Keratinocyte (primary cell): Measurements from ENCODE around the gene IFNB1. TPM values are rescaled to one million over a fixed set of nuclear protein-coding genes. Genes with fewer than 3 reads are reported as not detected.

ENCODE experiments used
- DNase-seq: peaks from one replicate; pipeline ENCODE4 v3.0.0-alpha.2; 2011; ENCODE audit warnings: low read depth, missing footprints, low spot score
- FAIRE-seq: peaks from 2 replicates; lab custom pipeline; 2011; peaks lifted over from hg19 to GRCh38; lab: Jason Lieb, UNC
- H2AFZ ChIP-seq: 2 replicates; pipeline ENCODE4 v1.6.0; 2012; ENCODE audit warnings: low read length, control low read depth, inconsistent platforms; ENCODE audit not compliant: control insufficient read depth
- H3K27ac ChIP-seq: 2 replicates; pipeline ENCODE4 v1.5.1; 2011; ENCODE audit warnings: low read length; ENCODE audit not compliant: control insufficient read depth, insufficient read depth
- H3K27me3 ChIP-seq: 3 replicates; pipeline ENCODE4 v1.6.0; 2011; ENCODE audit warnings: low read length; ENCODE audit not compliant: control insufficient read depth, insufficient read depth; ENCODE audit errors: extremely low read depth
- H3K36me3 ChIP-seq, 2 experiments: 2 replicates in 1 of 2; 3 replicates in 1 of 2; pipeline ENCODE4 v1.5.1; 2011; ENCODE audit warnings: low read length in 2 of 2, mild to moderate bottlenecking in 1 of 2; ENCODE audit not compliant: control insufficient read depth in 2 of 2, insufficient read depth in 2 of 2; ENCODE audit errors: extremely low read depth in 1 of 2
- H3K4me1 ChIP-seq: 3 replicates; pipeline ENCODE4 v1.5.1; 2011; ENCODE audit warnings: low read length; ENCODE audit not compliant: control insufficient read depth, insufficient read depth; ENCODE audit errors: extremely low read depth
- H3K4me2 ChIP-seq: 3 replicates; pipeline ENCODE4 v1.6.0; 2011; ENCODE audit warnings: low read depth, low read length; ENCODE audit not compliant: control insufficient read depth, insufficient read depth; ENCODE audit errors: extremely low read depth
- H3K4me3 ChIP-seq, 3 experiments: fragments of 200-600 bp in 1 of 3; sonication (generic) in 1 of 3; 2 replicates in 2 of 3; 3 replicates in 1 of 3; pipeline ENCODE4 v1.5.1; 2011 to 2016; ENCODE audit warnings: low read length in 3 of 3, mild to moderate bottlenecking in 3 of 3, control low read depth in 2 of 3, inconsistent platforms in 1 of 3, low read depth in 1 of 3, mixed read lengths in 1 of 3, mixed run types in 1 of 3, moderate library complexity in 1 of 3; ENCODE audit not compliant: control insufficient read depth in 2 of 3, insufficient read depth in 2 of 3; ENCODE audit errors: extremely low read depth in 1 of 3
- H3K79me2 ChIP-seq: 2 replicates; pipeline ENCODE4 v1.6.0; 2012; ENCODE audit warnings: low read length; ENCODE audit not compliant: control insufficient read depth, insufficient read depth
- H3K9ac ChIP-seq: 3 replicates; pipeline ENCODE4 v1.6.0; 2011; ENCODE audit warnings: low read length; ENCODE audit not compliant: control insufficient read depth, insufficient read depth; ENCODE audit errors: extremely low read depth
- H3K9me1 ChIP-seq: 3 replicates; pipeline ENCODE4 v1.6.0; 2011; ENCODE audit warnings: low read length; ENCODE audit not compliant: control insufficient read depth, insufficient read depth; ENCODE audit errors: extremely low read depth
- H3K9me3 ChIP-seq: 2 replicates; pipeline ENCODE4 v1.5.1; 2012; ENCODE audit warnings: low read depth, low read length; ENCODE audit not compliant: control insufficient read depth
- H4K20me1 ChIP-seq: 3 replicates; pipeline ENCODE4 v1.6.0; 2011; ENCODE audit warnings: low read length; ENCODE audit not compliant: control insufficient read depth, insufficient read depth; ENCODE audit errors: extremely low read depth
- CTCF ChIP-seq, 3 experiments: IDR thresholded peaks in 1 of 3; conservative IDR thresholded peaks in 1 of 3; optimal IDR thresholded peaks in 1 of 3; 2 replicates in 2 of 3; 3 replicates in 1 of 3; pipeline versions ENCODE3 to v1.5.1; 2011; ENCODE audit warnings: low read length in 3 of 3, mild to moderate bottlenecking in 3 of 3, moderate library complexity in 2 of 3, control low read depth in 1 of 3, inconsistent platforms in 1 of 3; ENCODE audit not compliant: insufficient read depth in 2 of 3; ENCODE audit errors: extremely low read depth in 1 of 3
- EZH2 ChIP-seq: IDR thresholded peaks from one replicate; pipeline ENCODE4 v1.6.1; 2012; ENCODE audit warnings: inconsistent platforms, mild to moderate bottlenecking, low read length, moderate library complexity
- dilution Hi-C: fragments of 300-500 bp; cut with MboI; formaldehyde crosslinking; loops from one replicate; pipeline ENCODE4 v1.7.0; 2020; ENCODE audit warnings: low sequenced_read_pairs; ENCODE audit not compliant: extremely low pct_ligation_motif_present
- polyA plus RNA-seq, 5 experiments: library from polyadenylated mRNA; depleted of rRNA in 3 of 5; stranded (reverse) in 3 of 5; stranded (forward) in 1 of 5; unstranded in 1 of 5; fragments of >200 nt; gene quantifications; 1 replicate in 1 of 5; 2 replicates in 3 of 5; 3 replicates in 1 of 5; pipeline versions ENCODE4 v1.2.1 to v1.2.3, GENCODE V29; 2011 to 2012; ENCODE audit warnings: missing spikeins in 2 of 5, low read depth in 1 of 5, low replicate concordance in 1 of 5
- small RNA-seq, 3 experiments: library from RNA; depleted of rRNA; stranded (forward); fragments of <200 nt; gene quantifications; one replicate each; pipeline ENCODE3, GENCODE V24; 2012; ENCODE audit warnings: low read depth in 3 of 3, low replicate concordance in 1 of 3; ENCODE audit not compliant: insufficient read length in 3 of 3

Gene IFNB1
- polyA plus RNA-seq, 1 donor (not counting 4 experiments of a cell fraction or from before 2014, with no cell fraction given): 0.07 TPM

- Histone ChIP-seq H3K4me3 (no peak overlapping the region), H3K4me1 (peaks cover 8% of the 10 kb centered on the region), H3K9me3 (no peaks in the 10 kb centered on the region), H3K36me3 (peaks cover 0 to 3% of the 10 kb centered on the region in 2 experiments), H2AFZ (no peak overlapping the region), H4K20me1 (no peaks in the 10 kb centered on the region), H3K9ac (no peak overlapping the region), H3K27me3 (no peaks in the 10 kb centered on the region), H3K27ac (no peak overlapping the region), H3K79me2 (no peaks in the 10 kb centered on the region), H3K4me2 (no peak overlapping the region), H3K9me1 (no peaks in the 10 kb centered on the region)
- TF ChIP-seq CTCF (optimal IDR thresholded peaks at IDR 0.05 in 1 of 3, IDR thresholded peaks at IDR 0.05 in 1 of 3, conservative IDR thresholded peaks at IDR 0.05 in 1 of 3; ENCODE audit: extremely low read depth in 1 of 3, insufficient read depth in 2 of 3, low read length in 3 of 3): no peak
- TF ChIP-seq EZH2: no peak
- no peak for FAIRE-seq
- dilution Hi-C loops: no loop called here
- no peak for DNase-seq
Observed at GRCh38 chr9:21028466-21028865, 49.3 kb downstream of the IFNB1 start.

- no peak overlapping the region for H3K9ac ChIP-seq
- peaks cover 0 to 3% of the 10 kb centered on the region in 2 experiments for H3K36me3 ChIP-seq
- no peaks in the 10 kb centered on the region for H3K9me3 ChIP-seq
- TF ChIP-seq EZH2 (no peak), CTCF (optimal IDR thresholded peaks at IDR 0.05 in 1 of 3, IDR thresholded peaks at IDR 0.05 in 1 of 3, conservative IDR thresholded peaks at IDR 0.05 in 1 of 3; ENCODE audit: extremely low read depth in 1 of 3, insufficient read depth in 2 of 3, low read length in 3 of 3) (no peak)
- no peaks in the 10 kb centered on the region for H3K27me3 ChIP-seq
- H3K27ac ChIP-seq: no peak overlapping the region
- no peak overlapping the region for H3K4me2 ChIP-seq
- DNase-seq (no peak), FAIRE-seq (no peak)
- peaks cover 8% of the 10 kb centered on the region for H3K4me1 ChIP-seq
- no peaks in the 10 kb centered on the region for H3K9me1 ChIP-seq
- dilution Hi-C loops: no loop called here
- H3K4me3 ChIP-seq: no peak overlapping the region
- no peaks in the 10 kb centered on the region for H3K79me2 ChIP-seq
- H4K20me1 ChIP-seq: no peaks in the 10 kb centered on the region
- H2AFZ ChIP-seq: no peak overlapping the region
Observed at GRCh38 chr9:21027295-21027694, 50.4 kb downstream of the IFNB1 start.

Small RNA genes lying within 50 kb of the gene (small RNA-seq; reads per million reads assigned to genes)
- 0 reads per million in 3 experiments for gene IFNWP4

Other genes starting within 250 kb of the IFNB1 start
- gene HACD4, start 46.3 kb downstream of the IFNB1 start, polyA plus RNA-seq: 7.3 to 10.4 TPM (median 9.4 TPM) in 3 replicates
- gene IFNW1, start 63.9 kb upstream of the IFNB1 start, polyA plus RNA-seq: not detected in 3 replicates
- not detected in 3 replicates for gene IFNA21, start 88.7 kb upstream of the IFNB1 start, polyA plus RNA-seq
- not detected in 3 replicates for gene IFNA4, start 109.6 kb upstream of the IFNB1 start, polyA plus RNA-seq
- gene IFNA7, start 124.3 kb upstream of the IFNB1 start, polyA plus RNA-seq: not detected in 3 replicates
- gene IFNA10, start 129.2 kb upstream of the IFNB1 start, polyA plus RNA-seq: not detected in 3 replicates
- gene IFNA16, start 139.4 kb upstream of the IFNB1 start, polyA plus RNA-seq: not detected in 3 replicates
- not detected in 3 replicates for gene IFNA17, start 150.3 kb upstream of the IFNB1 start, polyA plus RNA-seq
- not detected in 3 replicates for gene IFNA14, start 162.1 kb upstream of the IFNB1 start, polyA plus RNA-seq
- not detected in 3 replicates for gene IFNA5, start 227.4 kb upstream of the IFNB1 start, polyA plus RNA-seq